ENCODE results near the gene INS.
"Not testable (repeated sequence)": the region's sequence is repeated elsewhere in the genome, so short reads cannot be mapped to it uniquely, and the experiment has no call there.

INS gene

DNA sequence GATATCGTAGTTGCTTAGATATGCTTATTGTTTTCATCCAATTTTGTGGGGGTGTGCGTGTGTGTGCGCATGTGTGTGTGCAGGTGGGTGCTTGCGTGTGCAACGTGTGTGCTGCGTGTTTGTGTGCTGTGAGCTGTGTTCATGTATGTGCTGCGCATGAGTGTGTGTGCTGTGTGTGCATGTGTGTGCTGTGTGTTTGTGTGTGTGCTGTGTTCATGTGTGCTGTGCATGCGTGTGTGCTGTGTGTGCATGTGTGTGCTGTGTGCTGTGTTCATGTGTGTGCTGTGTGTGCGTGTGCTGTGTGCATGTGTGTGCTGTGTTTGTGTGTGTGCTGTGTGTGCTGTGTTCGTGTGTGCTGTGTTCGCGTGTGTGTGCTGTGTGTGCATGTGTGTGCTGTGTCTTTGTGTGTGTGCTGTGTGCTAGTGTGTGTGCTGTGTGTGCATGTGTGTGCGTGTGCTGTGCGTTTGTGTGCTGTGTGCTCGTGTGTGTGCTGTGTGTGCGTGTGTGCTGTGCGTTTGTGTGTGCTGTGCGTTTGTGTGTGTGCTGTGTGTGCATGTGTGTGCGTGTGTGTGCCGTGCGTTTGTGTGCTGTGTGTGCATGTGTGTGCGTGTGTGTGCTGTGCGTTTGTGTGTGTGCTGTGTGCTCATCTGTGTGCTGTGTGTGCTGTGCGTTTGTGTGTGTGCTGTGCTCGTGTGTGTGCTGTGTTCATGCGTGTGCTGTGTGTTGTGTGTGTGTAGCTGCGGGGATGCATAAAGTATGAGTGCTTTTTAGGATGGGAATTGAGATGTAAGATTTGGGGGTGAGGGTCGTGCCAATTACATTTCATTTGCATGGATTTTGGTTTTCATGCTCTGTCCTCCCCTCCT, 29.4 kb downstream of the INS start:
- DNase-seq (ENCODE audit: low spot score): no peak

DNA sequence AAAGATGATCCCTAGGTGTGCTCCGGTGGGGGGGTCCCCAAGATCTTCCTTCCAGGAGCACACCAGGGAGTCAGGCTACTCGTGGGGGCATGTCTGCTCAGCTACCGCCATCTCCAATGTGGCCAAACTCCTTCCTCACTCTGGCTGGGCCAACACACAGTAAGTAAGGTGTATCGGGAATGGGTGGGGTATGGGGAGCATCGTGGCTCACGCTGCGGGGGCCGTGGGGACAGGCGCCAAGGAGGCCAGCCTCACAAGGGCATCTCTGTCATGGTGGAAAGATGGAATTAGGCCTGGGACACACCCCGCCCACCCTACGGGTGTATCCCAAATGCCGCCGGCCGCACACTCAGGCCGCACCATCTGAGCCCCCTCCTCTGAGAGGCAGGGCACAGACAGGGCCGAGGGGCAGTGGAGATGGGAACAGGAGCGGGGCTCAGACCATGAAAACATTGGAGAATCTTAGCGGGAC, 30.1 kb downstream of the INS start:
- DNase-seq (ENCODE audit: low spot score): no peak

- no peak for DNase-seq (ENCODE audit: low spot score)
These were observed 31.2 kb downstream of the INS start for GRCh38 chr11:2129699-2130366.

- DNase-seq (ENCODE audit: low spot score): no peak
These were observed 31.7 kb downstream of the INS start for GRCh38 chr11:2129308-2129698.

- no peak for DNase-seq (ENCODE audit: low spot score)
These were observed 32.3 kb downstream of the INS start for GRCh38 chr11:2128511-2129307.

DNA sequence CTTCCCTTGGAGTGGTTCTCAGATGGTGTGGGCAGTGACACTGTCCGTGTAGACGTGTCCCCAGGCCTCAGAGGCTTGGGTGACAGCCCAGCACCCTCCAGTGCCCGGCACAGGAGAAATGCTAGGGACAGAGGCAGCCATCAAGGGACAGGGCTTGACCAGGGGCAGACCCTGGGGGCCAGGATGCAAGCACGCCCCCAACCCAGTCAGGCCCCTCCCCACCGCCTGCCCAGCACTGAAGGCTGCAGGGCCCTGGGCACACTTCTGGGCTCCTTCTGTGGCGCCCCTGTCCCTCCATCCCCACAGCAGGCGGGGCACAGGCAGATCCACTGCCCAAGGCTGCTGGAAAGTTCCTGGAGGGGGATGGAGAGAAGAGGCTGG, 32.9 kb downstream of the INS start:
- DNase-seq (ENCODE audit: low spot score): no peak

- DNase-seq (ENCODE audit: low spot score): no peak
These were observed 33.4 kb downstream of the INS start for GRCh38 chr11:2127482-2128129.

- no peak for DNase-seq (ENCODE audit: low spot score)
These were observed 34.4 kb downstream of the INS start for GRCh38 chr11:2126520-2127085.

DNA sequence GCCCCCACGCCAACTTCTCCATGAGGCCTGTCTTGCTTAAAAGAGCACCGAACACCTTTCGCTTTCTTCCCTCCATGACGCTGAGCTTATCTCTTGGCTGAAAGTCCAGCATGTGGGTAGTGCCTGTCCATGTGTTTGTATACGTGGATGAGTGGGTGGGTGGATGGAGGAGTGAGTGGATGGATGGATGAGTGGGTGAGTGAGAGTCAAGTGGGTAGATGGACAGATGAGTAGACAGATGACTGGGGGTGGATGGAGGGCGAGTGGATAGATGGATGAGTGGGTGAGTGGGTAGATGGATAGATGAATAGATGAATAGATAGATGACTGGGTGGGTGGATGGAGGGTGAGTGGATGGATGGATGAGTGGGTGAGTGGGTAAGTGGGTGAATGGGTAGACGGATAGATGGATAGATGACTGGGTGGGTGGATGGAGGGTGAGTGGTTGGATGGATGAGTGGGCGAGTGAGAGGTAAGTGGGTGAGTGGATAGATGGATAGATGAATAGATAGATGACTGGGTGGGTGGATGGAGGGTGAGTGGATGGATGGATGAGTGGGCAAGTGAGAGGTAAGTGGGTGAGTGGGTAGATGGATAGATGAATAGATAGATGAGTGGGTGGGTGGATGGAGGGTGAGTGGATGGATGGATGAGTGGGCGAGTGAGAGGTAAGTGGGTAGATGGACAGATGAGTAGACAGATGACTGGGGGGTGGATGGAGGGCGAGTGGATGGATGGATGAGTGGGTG, 36.1 kb downstream of the INS start:
- DNase-seq (ENCODE audit: low spot score): not testable (repeated sequence)

GRCh38 chr11:2123628-2123960, 37.4 kb downstream of the INS start:
- DNase-seq (ENCODE audit: low spot score): no peak

GRCh38 chr11:2122907-2123627, 37.9 kb downstream of the INS start:
- no peak for DNase-seq (ENCODE audit: low spot score)

GRCh38 chr11:2122222-2122906, 38.6 kb downstream of the INS start:
- no peak for DNase-seq (ENCODE audit: low spot score)

DNA sequence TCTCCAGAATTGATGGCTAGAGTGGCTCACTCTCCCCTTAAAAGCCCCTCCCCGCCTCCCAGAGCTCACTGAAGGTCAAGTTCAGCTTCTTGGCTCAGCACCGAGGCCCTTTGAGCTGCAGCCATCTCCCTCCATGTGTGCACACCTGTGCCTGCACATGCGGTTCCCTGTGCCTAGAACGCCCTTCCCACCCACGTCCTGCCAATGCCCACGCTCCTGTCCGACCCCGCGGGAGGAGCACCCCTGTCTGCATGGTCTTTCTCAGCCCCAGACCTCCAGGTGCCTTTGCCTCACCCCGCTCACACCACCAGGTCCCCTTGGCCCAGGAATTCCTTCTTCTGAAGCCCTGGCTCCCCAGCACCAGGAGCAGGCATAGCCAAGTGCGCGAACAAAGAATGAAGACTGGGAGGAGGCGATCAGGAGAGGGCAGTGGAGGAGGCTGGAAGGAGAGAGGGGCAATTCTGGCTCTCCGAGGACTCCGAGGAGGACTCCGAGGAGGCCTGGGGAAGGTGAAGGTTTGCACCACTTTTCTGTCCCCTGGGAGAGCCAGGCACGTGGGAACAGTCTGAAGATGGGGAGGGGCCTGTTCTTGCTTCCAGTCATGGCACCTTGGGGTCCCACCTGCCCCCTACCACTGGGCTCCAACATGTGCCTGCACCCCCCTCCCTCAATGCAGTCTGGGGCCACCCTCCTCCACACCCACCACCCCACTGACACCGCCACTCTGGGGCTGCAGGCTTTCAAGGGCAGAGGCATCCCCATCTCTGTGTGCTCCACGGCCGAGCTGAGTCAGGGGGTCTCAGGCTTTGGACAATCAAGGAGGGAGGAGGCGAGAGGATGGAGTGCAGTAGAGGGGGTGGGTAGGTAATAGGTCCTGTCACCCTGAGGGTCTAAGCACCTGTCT, 39.5 kb downstream of the INS start:
- DNase-seq (ENCODE audit: low spot score): no peak

- no peak for DNase-seq (ENCODE audit: low spot score)
These were observed 40.5 kb downstream of the INS start for GRCh38 chr11:2120359-2121100.

DNA sequence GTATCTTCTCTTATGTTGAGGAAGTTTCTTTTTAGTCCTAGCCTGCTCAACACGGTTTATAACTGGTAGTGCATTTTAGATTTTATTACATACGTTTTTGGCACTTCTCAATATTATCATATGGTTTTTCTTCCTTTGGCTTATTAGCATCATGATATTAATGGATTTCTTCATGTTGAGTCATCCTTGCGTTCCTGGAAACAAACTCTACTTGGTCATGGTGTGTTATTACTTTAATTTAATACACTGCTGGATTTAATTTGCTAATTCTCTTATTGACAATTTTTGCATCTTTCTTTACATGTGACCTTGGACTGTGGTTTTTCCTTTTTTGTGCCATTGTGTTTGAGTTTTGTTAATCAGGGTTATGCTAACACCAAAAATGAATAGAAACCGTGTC, 42.3 kb downstream of the INS start:
- no peak for DNase-seq (ENCODE audit: low spot score)

- DNase-seq (ENCODE audit: low spot score): no peak
These were observed 44.3 kb downstream of the INS start for GRCh38 chr11:2116680-2117079.

DNA sequence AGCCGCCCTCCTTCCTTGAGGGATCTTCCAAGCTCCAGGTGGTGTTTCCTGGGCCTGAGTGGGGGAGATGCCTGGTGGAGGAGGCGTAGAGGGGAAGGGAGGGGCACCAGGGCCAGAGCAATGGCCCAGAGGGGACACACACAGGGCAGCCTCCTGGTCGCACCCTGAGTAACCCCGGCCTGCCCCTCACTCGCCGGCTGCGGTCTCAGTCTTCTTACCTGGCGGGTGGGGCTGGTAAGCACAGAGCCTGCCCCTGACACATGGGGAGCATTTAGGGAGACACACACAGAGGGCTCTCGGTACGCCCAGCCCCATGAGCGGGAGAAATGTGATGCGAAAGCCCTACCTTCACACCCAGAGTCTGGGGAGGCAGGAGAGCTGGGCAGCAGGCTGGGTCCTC, 45.7 kb downstream of the INS start:
- no peak for DNase-seq (ENCODE audit: low spot score)
